EL (cell line): ENCODE measurements around the gene MAP7.

ENCODE experiments used
- DNase-seq: peaks from one replicate; pipeline ENCODE4 v3.0.0-alpha.2; 2016

MAP7 gene

GRCh38 chr6:136527831-136528230 lies 22.4 kb downstream of the MAP7 start:
- DNase-seq = no peak

GRCh38 chr6:136526937-136527336 lies 23.3 kb downstream of the MAP7 start:
- DNase-seq = no peak

- DNase-seq = peak; percentile 31
Measured at GRCh38 chr6:136526196-136526930, 23.9 kb downstream of the MAP7 start.

- peak; percentile 4 for DNase-seq
Measured at GRCh38 chr6:136525586-136526195, 24.5 kb downstream of the MAP7 start.

GRCh38 chr6:136524936-136525413 lies 25.2 kb downstream of the MAP7 start:
- no peak for DNase-seq

GRCh38 chr6:136524339-136524935 lies 25.8 kb downstream of the MAP7 start:
- DNase-seq = no peak

- no peak for DNase-seq
Measured at GRCh38 chr6:136523196-136523595, 27.0 kb downstream of the MAP7 start.

GRCh38 chr6:136522636-136523035 lies 27.6 kb downstream of the MAP7 start:
- no peak for DNase-seq

GRCh38 chr6:136521911-136522310 lies 28.3 kb downstream of the MAP7 start:
- no peak for DNase-seq

- no peak for DNase-seq
Measured at GRCh38 chr6:136521427-136521826, 28.8 kb downstream of the MAP7 start.

- no peak for DNase-seq
Measured at GRCh38 chr6:136520517-136520916, 29.7 kb downstream of the MAP7 start.

- no peak for DNase-seq
Measured at GRCh38 chr6:136517582-136517981, 32.6 kb downstream of the MAP7 start.

- no peak for DNase-seq
Measured at GRCh38 chr6:136517002-136517401, 33.2 kb downstream of the MAP7 start.

- no peak for DNase-seq
Measured at GRCh38 chr6:136514591-136514990, 35.6 kb downstream of the MAP7 start.

- DNase-seq = no peak
Measured at GRCh38 chr6:136511926-136512325, 38.3 kb downstream of the MAP7 start.

GRCh38 chr6:136511397-136511796 lies 38.8 kb downstream of the MAP7 start:
- DNase-seq = no peak

- DNase-seq = no peak
Measured at GRCh38 chr6:136510782-136511181, 39.4 kb downstream of the MAP7 start.

- no peak for DNase-seq
Measured at GRCh38 chr6:136510299-136510698, 39.9 kb downstream of the MAP7 start.

- DNase-seq = no peak
Measured at GRCh38 chr6:136508725-136509392, 41.4 kb downstream of the MAP7 start.

- DNase-seq = no peak
Measured at GRCh38 chr6:136506124-136506799, 44.0 kb downstream of the MAP7 start.

GRCh38 chr6:136503303-136504029 lies 46.8 kb downstream of the MAP7 start:
- DNase-seq = no peak

- no peak for DNase-seq
Measured at GRCh38 chr6:136502786-136503185, 47.4 kb downstream of the MAP7 start.
